ENCODE data around the gene TAOK2.

The TAOK2 gene

GRCh38 chr16:29992344-29992967, 18.8 kb downstream of the TAOK2 start:
- no peak for DNase-seq (ENCODE audit: low read depth)
- H3K4me3 ChIP-seq (ENCODE audit: control insufficient read depth, low read depth, low read length): no peak overlapping the region
- TF ChIP-seq CTCF (IDR thresholded peaks at IDR 0.05; ENCODE audit: control insufficient read depth, insufficient read depth, low read depth, low read length, missing control alignments): no peak

GRCh38 chr16:29993191-29993902, 19.7 kb downstream of the TAOK2 start:
- TF ChIP-seq CTCF (IDR thresholded peaks at IDR 0.05; ENCODE audit: control insufficient read depth, insufficient read depth, low read depth, low read length, missing control alignments): no peak
- no peak for DNase-seq (ENCODE audit: low read depth)
- H3K4me3 ChIP-seq (ENCODE audit: control insufficient read depth, low read depth, low read length): no peak overlapping the region

GRCh38 chr16:29993903-29994599, 20.4 kb downstream of the TAOK2 start:
- DNase-seq (ENCODE audit: low read depth): no peak
- H3K4me3 ChIP-seq (ENCODE audit: control insufficient read depth, low read depth, low read length): no peak overlapping the region
- no peak for TF ChIP-seq CTCF (IDR thresholded peaks at IDR 0.05; ENCODE audit: control insufficient read depth, insufficient read depth, low read depth, low read length, missing control alignments)

GRCh38 chr16:29994600-29995323, 21.1 kb downstream of the TAOK2 start:
- no peak for TF ChIP-seq CTCF (IDR thresholded peaks at IDR 0.05; ENCODE audit: control insufficient read depth, insufficient read depth, low read depth, low read length, missing control alignments)
- DNase-seq (ENCODE audit: low read depth): peak; percentile 28
- peak overlapping the region; percentile 98 for H3K4me3 ChIP-seq (ENCODE audit: control insufficient read depth, low read depth, low read length)

GRCh38 chr16:29995324-29995910, 21.7 kb downstream of the TAOK2 start, which contains the start of gene HIRIP3:
TSS of gene HIRIP3 (minus strand) at chr16:29995617. CDS start at chr16:29995605, 12 bp downstream.
- peak within 1 kb of the TSS; percentile 98 for H3K4me3 ChIP-seq (ENCODE audit: control insufficient read depth, low read depth, low read length)
- no peak for TF ChIP-seq CTCF (IDR thresholded peaks at IDR 0.05; ENCODE audit: control insufficient read depth, insufficient read depth, low read depth, low read length, missing control alignments)
- DNase-seq (ENCODE audit: low read depth): no peak

Data from AG09309 (cell line).